ENCODE data around the gene BBS1.
A peak's percentile ranks its signal among the peaks of the same experiment; 100 is the strongest.
"Not testable (repeated sequence)": the region's sequence is repeated elsewhere in the genome, so short reads cannot be mapped to it uniquely, and the experiment has no call there.

BBS1 gene

GRCh38 chr11:66510271-66510989, at the start of gene BBS1:
TSS of gene BBS1 (plus strand) at chr11:66510635. CDS start at chr11:66510660, 25 bp downstream.
- peak; percentile 77 for DNase-seq

GRCh38 chr11:66462010-66462409, 48.4 kb upstream of the BBS1 start:
- no peak for DNase-seq

GRCh38 chr11:66462911-66463310, 47.5 kb upstream of the BBS1 start:
- DNase-seq = no peak

GRCh38 chr11:66464116-66464515, 46.3 kb upstream of the BBS1 start:
- not testable (repeated sequence) for DNase-seq

GRCh38 chr11:66464916-66465315, 45.5 kb upstream of the BBS1 start:
- no peak for DNase-seq

- DNase-seq = no peak
These were observed 44.8 kb upstream of the BBS1 start for GRCh38 chr11:66465373-66466224.

GRCh38 chr11:66466225-66467033, 44.0 kb upstream of the BBS1 start, which contains the start of gene PELI3:
TSS of gene PELI3 (plus strand) at chr11:66466905. CDS start at chr11:66468129, 1,224 bp downstream.
- DNase-seq = peak; percentile 90

- DNase-seq = no peak
These were observed 43.3 kb upstream of the BBS1 start for GRCh38 chr11:66467034-66467659.

GRCh38 chr11:66467756-66468155, 42.7 kb upstream of the BBS1 start:
- no peak for DNase-seq

- DNase-seq = no peak
These were observed 41.7 kb upstream of the BBS1 start for GRCh38 chr11:66468691-66469090.

GRCh38 chr11:66469441-66469840, 41.0 kb upstream of the BBS1 start:
- DNase-seq = no peak

- no peak for DNase-seq
These were observed 40.4 kb upstream of the BBS1 start for GRCh38 chr11:66470015-66470414.

- DNase-seq = no peak
These were observed 39.3 kb upstream of the BBS1 start for GRCh38 chr11:66471142-66471541.

GRCh38 chr11:66472054-66472453, 38.4 kb upstream of the BBS1 start:
- no peak for DNase-seq

GRCh38 chr11:66473167-66473566, 37.3 kb upstream of the BBS1 start:
- no peak for DNase-seq

GRCh38 chr11:66473608-66474515, 36.6 kb upstream of the BBS1 start:
- DNase-seq = no peak

- no peak for DNase-seq
These were observed 34.9 kb upstream of the BBS1 start for GRCh38 chr11:66475349-66476172.

GRCh38 chr11:66476173-66476840, 34.1 kb upstream of the BBS1 start:
- no peak for DNase-seq

- DNase-seq = no peak
These were observed 33.6 kb upstream of the BBS1 start for GRCh38 chr11:66476841-66477251.

Measured in HCEC 1CT (cell line).